ENCODE measurements around the gene TP53AIP1. TPM values are rescaled to one million over a fixed set of nuclear protein-coding genes. Genes with fewer than 3 reads are reported as not detected.

Gene TP53AIP1
- total and polyA plus RNA-seq, 2 of the 8 experiments (the other 6 are each of a cell fraction or from before 2014, with no cell fraction given): 0.03 TPM; not detected in 1

DNA sequence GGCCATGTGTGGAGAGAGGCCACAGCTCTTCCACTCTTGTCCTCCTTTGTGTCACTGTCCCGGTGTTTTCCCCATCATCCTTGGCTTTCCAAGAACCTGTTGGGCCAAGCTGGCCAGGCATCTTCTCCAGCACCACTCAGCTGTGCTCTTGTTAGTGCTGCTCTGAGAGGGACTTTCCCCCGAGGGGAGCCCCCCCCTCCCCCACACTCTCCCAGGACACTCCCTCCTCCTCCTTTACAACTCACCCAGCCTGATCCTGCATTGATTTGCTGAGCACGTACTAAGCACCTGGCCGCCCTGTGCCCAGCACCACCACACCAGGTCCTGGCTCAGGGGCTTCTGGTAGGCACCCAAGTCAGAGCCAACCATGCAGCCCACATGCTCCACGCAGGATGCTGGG, 13.2 kb downstream of the TP53AIP1 start:
- Histone ChIP-seq H3K9me3 (ENCODE audit: insufficient read depth in 2 of 2, low read depth in 1 of 2, low read length in 1 of 2) (peaks cover 0 to 2% of the 10 kb centered on the region in 2 experiments; a peak in 1 of 4 replicates), H3K27me3 (replicated peaks in 1 of 4; ENCODE audit: control insufficient read depth in 3 of 4, extremely low read depth in 1 of 4, insufficient read depth in 3 of 4, low read length in 3 of 4) (peaks cover 2 to 54% (median 47%) of the 10 kb centered on the region in 4 experiments), H3K4me1 (replicated peaks in 1 of 4; ENCODE audit: control insufficient read depth in 3 of 4, insufficient read depth in 4 of 4, low read length in 3 of 4) (peaks cover 5 to 39% (median 17%) of the 10 kb centered on the region in 4 experiments), H3K4me3 (ENCODE audit: extremely low read depth in 1 of 4, insufficient read depth in 2 of 4, low read depth in 3 of 4, low read length in 4 of 4) (peak overlapping the region in 1 of 4 experiments; percentile 15; a peak in 1 of 8 replicates), H3K9ac (replicated peaks in 1 of 4; ENCODE audit: extremely low read depth in 1 of 4, low read depth in 3 of 4, low read length in 3 of 4) (no peak overlapping the region), H2BK20ac (ENCODE audit: low read length) (no peak overlapping the region), H4K5ac (ENCODE audit: insufficient read length, low read depth, low read length) (no peak overlapping the region), H3K23me2 (ENCODE audit: low read depth, low read length) (no peaks in the 10 kb centered on the region), H3K56ac (replicated peaks; ENCODE audit: insufficient read length, low read depth, low read length) (no peak overlapping the region), H3K36me3 (ENCODE audit: control insufficient read depth in 2 of 4, insufficient read depth in 4 of 4, low read length in 3 of 4) (no peaks in the 10 kb centered on the region), H3K23ac (ENCODE audit: insufficient read length) (no peak overlapping the region), H3K79me2 (ENCODE audit: control insufficient read depth in 1 of 2, insufficient read depth in 2 of 2, low read length in 2 of 2) (no peaks in the 10 kb centered on the region), H3K14ac (ENCODE audit: insufficient read length) (no peak overlapping the region), H2AK5ac (ENCODE audit: low read depth, low read length) (no peak overlapping the region), H2BK5ac (ENCODE audit: low read depth, low read length) (no peak overlapping the region), H4K91ac (replicated peaks; ENCODE audit: insufficient read length, low read length) (peak overlapping the region; percentile 6), H2BK15ac (ENCODE audit: low read length) (no peak overlapping the region), H4K20me1 (replicated peaks in 1 of 2; ENCODE audit: control insufficient read depth in 1 of 2, insufficient read depth in 2 of 2, low read length in 2 of 2) (no peaks in the 10 kb centered on the region), H2BK12ac (ENCODE audit: low read depth, low read length) (0 out of 2 replicates have a peak overlapping the region, but pooled peaks have one; percentile 39), H3K27ac (ENCODE audit: low read depth, low read length) (no peak overlapping the region), H3K4me2 (ENCODE audit: insufficient read depth in 1 of 2, low read depth in 2 of 2, low read length in 2 of 2) (peak overlapping the region in 1 of 2 experiments; percentile 50; a peak in 3 of 4 replicates), H4K8ac (ENCODE audit: extremely low read depth, insufficient read depth, low read length) (no peak overlapping the region), H3K4ac (replicated peaks; ENCODE audit: insufficient read length, low read depth, low read length) (peak overlapping the region; percentile 34), H3K18ac (ENCODE audit: extremely low read depth, low read length) (no peak overlapping the region; the same call in 1 of the 2 replicates), H2BK120ac (replicated peaks; ENCODE audit: low read depth, low read length) (peak overlapping the region; percentile 28), H2AFZ (ENCODE audit: low read length) (no peak overlapping the region), H3K79me1 (ENCODE audit: low read depth, low read length) (no peaks in the 10 kb centered on the region)
- TF ChIP-seq ASH2L (IDR thresholded peaks at IDR 0.05; ENCODE audit: low read length) (peak; percentile 62), BACH1 (IDR thresholded peaks at IDR 0.05; ENCODE audit: low read length) (no peak), HDAC2 (IDR thresholded peaks at IDR 0.05; ENCODE audit: borderline replicate concordance in 1 of 2, low read depth in 2 of 2, low read length in 2 of 2) (no peak), CTBP2 (IDR thresholded peaks at IDR 0.05; ENCODE audit: borderline replicate concordance, insufficient read depth, insufficient read length, low read length) (peak; percentile 51), BRCA1 (IDR thresholded peaks at IDR 0.05; ENCODE audit: low read depth, low read length) (no peak), SP1 (IDR thresholded peaks at IDR 0.05; ENCODE audit: low read depth, low read length) (0 out of 2 replicates have a peak, but pooled peaks have one; percentile 36), SUZ12 (IDR thresholded peaks at IDR 0.05; ENCODE audit: low read length) (peak; percentile 34; the same call in 1 of the 2 replicates)
- TF ChIP-seq, protein P1, sequence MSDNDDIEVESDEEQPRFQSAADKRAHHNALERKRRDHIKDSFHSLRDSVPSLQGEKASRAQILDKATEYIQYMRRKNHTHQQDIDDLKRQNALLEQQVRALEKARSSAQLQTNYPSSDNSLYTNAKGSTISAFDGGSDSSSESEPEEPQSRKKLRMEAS (IDR thresholded peaks at IDR 0.05): peak; percentile 38; the same call in 1 of the 2 replicates
- TF ChIP-seq, protein P2, sequence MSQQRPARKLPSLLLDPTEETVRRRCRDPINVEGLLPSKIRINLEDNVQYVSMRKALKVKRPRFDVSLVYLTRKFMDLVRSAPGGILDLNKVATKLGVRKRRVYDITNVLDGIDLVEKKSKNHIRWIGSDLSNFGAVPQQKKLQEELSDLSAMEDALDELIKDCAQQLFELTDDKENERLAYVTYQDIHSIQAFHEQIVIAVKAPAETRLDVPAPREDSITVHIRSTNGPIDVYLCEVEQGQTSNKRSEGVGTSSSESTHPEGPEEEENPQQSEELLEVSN (IDR thresholded peaks at IDR 0.05): no peak
- DNase-seq (ENCODE audit: low read depth in 1 of 2, low spot score in 2 of 2) (no peak), FAIRE-seq (no peak)
- 24% methylated on average over 5 of the region's 5 CpGs; no CpG with 5 or more reads in 1 of the 2 experiments for WGBS, 2 experiments (ENCODE audit: extremely low coverage in 1 of 2, insufficient coverage in 1 of 2, insufficient read length in 1 of 2, insufficient replicate concordance in 2 of 2, low coverage in 1 of 2, low lambda C conversion rate in 2 of 2, missing lambda C conversion rate in 1 of 2)
- POLR2A ChIA-PET (ENCODE audit: partially characterized antibody): no interaction called here
- CTCF ChIA-PET (ENCODE audit: partially characterized antibody): interaction anchor here (0.6 to 7.8 kb wide), 13 partner anchors 8 to 244 kb away, joined by 3 to 77 read pairs (median 7); partner anchors contain the start of genes KCNJ5 and TP53AIP1

Data from H1 (cell line).